DND-41 (cell line): Measurements from ENCODE around the gene WDR45B.
A peak's percentile ranks its signal among the peaks of the same experiment; 100 is the strongest.

ENCODE experiments used
- ATAC-seq: fragments of 200-7000 bp; cut with Tn5 transposase; 3 replicates; pipeline ENCODE4 v1.9.1; 2021; ENCODE audit warnings: low read depth; ENCODE audit not compliant: insufficient read depth
- DNase-seq: peaks from one replicate; pipeline ENCODE4 v3.0.0-alpha.2; 2020
- H2AFZ ChIP-seq: 2 replicates; pipeline ENCODE4 v1.6.0; 2012; ENCODE audit warnings: low read depth, low read length
- H3K27ac ChIP-seq: 2 replicates; pipeline ENCODE4 v1.5.1; 2012; ENCODE audit warnings: low read length, inconsistent platforms
- H3K27me3 ChIP-seq: fragments of 200-600 bp; sonication (generic); 2 replicates; pipeline ENCODE4 v1.6.0; 2012; ENCODE audit warnings: low read length, mild to moderate bottlenecking, inconsistent platforms; ENCODE audit not compliant: insufficient read depth, poor library complexity
- H3K36me3 ChIP-seq: 2 replicates; pipeline ENCODE4 v1.5.1; 2012; ENCODE audit warnings: low read length, inconsistent platforms; ENCODE audit not compliant: insufficient read depth
- H3K4me1 ChIP-seq: 2 replicates; pipeline ENCODE4 v1.5.1; 2012; ENCODE audit warnings: mild to moderate bottlenecking, low read length; ENCODE audit not compliant: insufficient read depth
- H3K4me2 ChIP-seq: 2 replicates; pipeline ENCODE4 v1.6.0; 2012; ENCODE audit warnings: mild to moderate bottlenecking, moderate library complexity, low read length, inconsistent platforms; ENCODE audit not compliant: insufficient read depth
- H3K4me3 ChIP-seq, 2 experiments: fragments of 200-600 bp in 1 of 2; shearing (Covaris generic) in 1 of 2; 2 replicates each; pipeline ENCODE4 v1.5.1; 2012 to 2016; ENCODE audit warnings: inconsistent platforms in 2 of 2, low read length in 2 of 2, mild to moderate bottlenecking in 2 of 2, low read depth in 1 of 2, moderate library complexity in 1 of 2
- H3K79me2 ChIP-seq: 2 replicates; pipeline ENCODE4 v1.6.0; 2012; ENCODE audit warnings: low read length, inconsistent platforms; ENCODE audit not compliant: insufficient read depth
- H3K9ac ChIP-seq: 2 replicates; pipeline ENCODE4 v1.6.0; 2012; ENCODE audit warnings: low read depth, mild to moderate bottlenecking, inconsistent platforms, low read length, moderate library complexity
- H3K9me3 ChIP-seq: 2 replicates; pipeline ENCODE4 v1.5.1; 2012; ENCODE audit warnings: low read length, moderate library complexity, mild to moderate bottlenecking, inconsistent platforms; ENCODE audit not compliant: insufficient read depth, severe bottlenecking
- H4K20me1 ChIP-seq: 2 replicates; pipeline ENCODE4 v1.6.0; 2012; ENCODE audit warnings: low read length; ENCODE audit not compliant: insufficient read depth
- EZH2 ChIP-seq: IDR thresholded peaks from 3 replicates; pipeline ENCODE4 v1.6.1; 2012; ENCODE audit warnings: borderline replicate concordance, low read depth, mild to moderate bottlenecking, moderate library complexity, low read length, inconsistent platforms; ENCODE audit not compliant: severe bottlenecking
- TF ChIP-seq, protein P1 (sequence below): IDR thresholded peaks from 2 replicates; pipeline ENCODE4 v1.5.1; 2012; ENCODE audit warnings: borderline replicate concordance, low read length, moderate library complexity, mild to moderate bottlenecking; ENCODE audit not compliant: poor library complexity, severe bottlenecking; ENCODE audit errors: extremely low read depth

Gene WDR45B

DNA sequence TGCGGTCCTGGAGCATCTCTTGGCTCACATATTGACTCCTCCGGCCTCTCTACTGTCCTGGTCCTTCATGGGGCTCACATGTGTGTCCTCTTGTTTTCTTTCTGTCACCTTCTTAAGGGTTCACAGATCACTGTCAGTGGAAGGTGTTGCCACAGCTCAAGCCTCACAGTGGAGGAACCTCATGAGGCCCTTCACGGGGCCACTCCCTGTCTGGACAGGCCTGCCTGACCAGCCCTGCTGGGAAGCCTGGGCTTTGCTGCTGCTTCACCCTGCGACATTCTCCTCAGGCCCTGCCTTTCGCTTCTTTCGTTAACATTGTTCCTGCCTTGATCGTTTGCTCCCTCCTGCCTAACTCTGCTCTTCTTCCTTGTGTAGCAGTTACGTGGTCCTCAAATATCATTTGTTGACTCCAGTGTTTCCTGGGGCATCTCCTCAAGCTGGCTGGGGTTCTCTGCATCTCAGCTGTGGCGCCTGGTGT lies 55.9 kb downstream of the WDR45B start:
- peak overlapping the region; percentile 15; the same call in 1 of the 2 replicates for H3K4me2 ChIP-seq
- H3K27me3 ChIP-seq, result no peaks in the 10 kb centered on the region
- peaks cover 15% of the 10 kb centered on the region for H3K4me1 ChIP-seq
- no peak overlapping the region for H2AFZ ChIP-seq
- peaks cover 26% of the 10 kb centered on the region for H3K79me2 ChIP-seq
- peaks cover 89% of the 10 kb centered on the region for H3K36me3 ChIP-seq
- H4K20me1 ChIP-seq, result peaks cover 37% of the 10 kb centered on the region
- DNase-seq (no peak), ATAC-seq (no peak)
- no peak overlapping the region for H3K4me3 ChIP-seq
- H3K9ac ChIP-seq, result no peak overlapping the region
- H3K27ac ChIP-seq, result peak overlapping the region; percentile 69
- no peaks in the 10 kb centered on the region for H3K9me3 ChIP-seq
- TF ChIP-seq, protein P1, sequence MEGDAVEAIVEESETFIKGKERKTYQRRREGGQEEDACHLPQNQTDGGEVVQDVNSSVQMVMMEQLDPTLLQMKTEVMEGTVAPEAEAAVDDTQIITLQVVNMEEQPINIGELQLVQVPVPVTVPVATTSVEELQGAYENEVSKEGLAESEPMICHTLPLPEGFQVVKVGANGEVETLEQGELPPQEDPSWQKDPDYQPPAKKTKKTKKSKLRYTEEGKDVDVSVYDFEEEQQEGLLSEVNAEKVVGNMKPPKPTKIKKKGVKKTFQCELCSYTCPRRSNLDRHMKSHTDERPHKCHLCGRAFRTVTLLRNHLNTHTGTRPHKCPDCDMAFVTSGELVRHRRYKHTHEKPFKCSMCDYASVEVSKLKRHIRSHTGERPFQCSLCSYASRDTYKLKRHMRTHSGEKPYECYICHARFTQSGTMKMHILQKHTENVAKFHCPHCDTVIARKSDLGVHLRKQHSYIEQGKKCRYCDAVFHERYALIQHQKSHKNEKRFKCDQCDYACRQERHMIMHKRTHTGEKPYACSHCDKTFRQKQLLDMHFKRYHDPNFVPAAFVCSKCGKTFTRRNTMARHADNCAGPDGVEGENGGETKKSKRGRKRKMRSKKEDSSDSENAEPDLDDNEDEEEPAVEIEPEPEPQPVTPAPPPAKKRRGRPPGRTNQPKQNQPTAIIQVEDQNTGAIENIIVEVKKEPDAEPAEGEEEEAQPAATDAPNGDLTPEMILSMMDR, result no peak
- TF ChIP-seq EZH2, result no peak

DNA sequence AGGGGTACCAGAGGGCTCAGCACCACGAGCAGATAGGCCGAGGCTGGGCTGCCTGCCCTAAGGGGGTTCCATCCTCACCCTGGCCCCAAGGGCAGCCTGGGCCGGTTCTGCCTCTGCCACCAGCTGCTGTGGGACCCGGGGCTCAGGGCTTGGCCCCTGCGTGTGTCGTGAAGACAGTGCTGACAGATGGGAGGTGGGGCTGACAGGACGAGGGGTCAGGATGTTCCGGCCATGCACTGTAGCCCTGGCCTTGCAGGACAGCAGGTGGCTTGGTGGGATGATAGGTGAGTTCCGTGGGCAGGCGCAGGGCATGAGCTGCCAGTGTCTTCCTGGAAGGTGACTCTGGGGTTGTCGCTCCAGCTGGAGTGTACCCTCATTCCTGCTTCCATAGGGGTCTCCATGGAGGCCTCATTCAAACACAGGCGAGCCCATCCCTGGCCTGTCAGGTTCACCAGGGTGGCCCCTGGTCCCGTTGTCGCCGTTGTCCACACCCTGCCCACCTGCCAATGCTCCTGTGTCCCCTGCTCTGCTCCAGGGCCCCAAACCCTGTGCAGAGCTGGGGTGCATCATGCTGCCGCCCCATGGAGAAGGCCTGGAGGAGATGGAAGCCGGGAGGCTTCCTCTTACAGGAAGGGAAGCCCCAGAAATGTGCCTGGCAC lies 57.2 kb downstream of the WDR45B start:
- H3K4me1 ChIP-seq, result peaks cover 15% of the 10 kb centered on the region
- DNase-seq (no peak), ATAC-seq (no peak)
- no peak overlapping the region for H2AFZ ChIP-seq
- H3K36me3 ChIP-seq, result peaks cover 88% of the 10 kb centered on the region
- H3K27ac ChIP-seq, result no peak overlapping the region; the same call in 1 of the 2 replicates
- no peaks in the 10 kb centered on the region for H3K9me3 ChIP-seq
- no peaks in the 10 kb centered on the region for H3K27me3 ChIP-seq
- H4K20me1 ChIP-seq, result peaks cover 30% of the 10 kb centered on the region
- H3K9ac ChIP-seq, result no peak overlapping the region
- H3K4me3 ChIP-seq, result no peak overlapping the region
- TF ChIP-seq, protein P1, result no peak
- no peak for TF ChIP-seq EZH2
- peaks cover 17% of the 10 kb centered on the region for H3K79me2 ChIP-seq
- H3K4me2 ChIP-seq, result no peak overlapping the region

DNA sequence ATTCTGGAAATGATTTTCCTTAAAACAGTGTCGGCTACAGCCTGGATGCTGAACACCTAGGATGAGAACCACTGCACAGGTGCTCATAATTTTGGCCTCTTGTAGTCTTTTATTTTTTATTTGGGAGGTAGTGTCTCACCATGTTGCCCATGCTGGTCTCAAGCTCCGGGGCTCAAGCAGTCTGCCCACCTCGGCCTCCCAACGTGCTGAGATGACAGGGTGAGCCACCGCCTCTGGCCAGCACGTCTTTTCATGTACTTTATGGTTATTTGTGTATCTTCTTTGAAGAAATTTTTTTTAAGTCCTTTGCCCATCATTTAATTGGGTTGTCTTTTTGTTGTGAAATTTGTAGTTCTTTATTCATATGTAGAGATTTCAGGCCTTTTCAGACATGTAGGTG lies 58.0 kb downstream of the WDR45B start:
- TF ChIP-seq EZH2, result no peak
- TF ChIP-seq, protein P1, result no peak
- no peak overlapping the region for H3K4me2 ChIP-seq
- no peak overlapping the region for H2AFZ ChIP-seq
- peaks cover 16% of the 10 kb centered on the region for H3K79me2 ChIP-seq
- peaks cover 88% of the 10 kb centered on the region for H3K36me3 ChIP-seq
- no peak overlapping the region for H3K9ac ChIP-seq
- no peak for DNase-seq
- H3K27me3 ChIP-seq, result no peaks in the 10 kb centered on the region
- no peak overlapping the region for H3K4me3 ChIP-seq
- no peak for ATAC-seq
- peaks cover 15% of the 10 kb centered on the region for H3K4me1 ChIP-seq
- H4K20me1 ChIP-seq, result peaks cover 32% of the 10 kb centered on the region
- H3K27ac ChIP-seq, result no peak overlapping the region
- no peaks in the 10 kb centered on the region for H3K9me3 ChIP-seq
